Keratinocyte (primary cell): ENCODE results near the gene IRGQ. TPM values are rescaled to one million over a fixed set of nuclear protein-coding genes. Genes with fewer than 3 reads are reported as not detected.
A peak's percentile ranks its signal among the peaks of the same experiment; 100 is the strongest.

Experiments used
- DNase-seq: peaks from one replicate; pipeline ENCODE4 v3.0.0-alpha.2; 2011; ENCODE audit warnings: low read depth, missing footprints, low spot score
- FAIRE-seq: peaks from 2 replicates; lab custom pipeline; 2011; peaks lifted over from hg19 to GRCh38; lab: Jason Lieb, UNC
- H2AFZ ChIP-seq: 2 replicates; pipeline ENCODE4 v1.6.0; 2012; ENCODE audit warnings: low read length, control low read depth, inconsistent platforms; ENCODE audit not compliant: control insufficient read depth
- H3K27ac ChIP-seq: 2 replicates; pipeline ENCODE4 v1.5.1; 2011; ENCODE audit warnings: low read length; ENCODE audit not compliant: control insufficient read depth, insufficient read depth
- H3K27me3 ChIP-seq: 3 replicates; pipeline ENCODE4 v1.6.0; 2011; ENCODE audit warnings: low read length; ENCODE audit not compliant: control insufficient read depth, insufficient read depth; ENCODE audit errors: extremely low read depth
- H3K36me3 ChIP-seq, 2 experiments: 2 replicates in 1 of 2; 3 replicates in 1 of 2; pipeline ENCODE4 v1.5.1; 2011; ENCODE audit warnings: low read length in 2 of 2, mild to moderate bottlenecking in 1 of 2; ENCODE audit not compliant: control insufficient read depth in 2 of 2, insufficient read depth in 2 of 2; ENCODE audit errors: extremely low read depth in 1 of 2
- H3K4me1 ChIP-seq: 3 replicates; pipeline ENCODE4 v1.5.1; 2011; ENCODE audit warnings: low read length; ENCODE audit not compliant: control insufficient read depth, insufficient read depth; ENCODE audit errors: extremely low read depth
- H3K4me2 ChIP-seq: 3 replicates; pipeline ENCODE4 v1.6.0; 2011; ENCODE audit warnings: low read depth, low read length; ENCODE audit not compliant: control insufficient read depth, insufficient read depth; ENCODE audit errors: extremely low read depth
- H3K4me3 ChIP-seq, 3 experiments: fragments of 200-600 bp in 1 of 3; sonication (generic) in 1 of 3; 2 replicates in 2 of 3; 3 replicates in 1 of 3; pipeline ENCODE4 v1.5.1; 2011 to 2016; ENCODE audit warnings: low read length in 3 of 3, mild to moderate bottlenecking in 3 of 3, control low read depth in 2 of 3, inconsistent platforms in 1 of 3, low read depth in 1 of 3, mixed read lengths in 1 of 3, mixed run types in 1 of 3, moderate library complexity in 1 of 3; ENCODE audit not compliant: control insufficient read depth in 2 of 3, insufficient read depth in 2 of 3; ENCODE audit errors: extremely low read depth in 1 of 3
- H3K79me2 ChIP-seq: 2 replicates; pipeline ENCODE4 v1.6.0; 2012; ENCODE audit warnings: low read length; ENCODE audit not compliant: control insufficient read depth, insufficient read depth
- H3K9ac ChIP-seq: 3 replicates; pipeline ENCODE4 v1.6.0; 2011; ENCODE audit warnings: low read length; ENCODE audit not compliant: control insufficient read depth, insufficient read depth; ENCODE audit errors: extremely low read depth
- H3K9me1 ChIP-seq: 3 replicates; pipeline ENCODE4 v1.6.0; 2011; ENCODE audit warnings: low read length; ENCODE audit not compliant: control insufficient read depth, insufficient read depth; ENCODE audit errors: extremely low read depth
- H3K9me3 ChIP-seq: 2 replicates; pipeline ENCODE4 v1.5.1; 2012; ENCODE audit warnings: low read depth, low read length; ENCODE audit not compliant: control insufficient read depth
- H4K20me1 ChIP-seq: 3 replicates; pipeline ENCODE4 v1.6.0; 2011; ENCODE audit warnings: low read length; ENCODE audit not compliant: control insufficient read depth, insufficient read depth; ENCODE audit errors: extremely low read depth
- CTCF ChIP-seq, 3 experiments: IDR thresholded peaks in 1 of 3; conservative IDR thresholded peaks in 1 of 3; optimal IDR thresholded peaks in 1 of 3; 2 replicates in 2 of 3; 3 replicates in 1 of 3; pipeline versions ENCODE3 to v1.5.1; 2011; ENCODE audit warnings: low read length in 3 of 3, mild to moderate bottlenecking in 3 of 3, moderate library complexity in 2 of 3, control low read depth in 1 of 3, inconsistent platforms in 1 of 3; ENCODE audit not compliant: insufficient read depth in 2 of 3; ENCODE audit errors: extremely low read depth in 1 of 3
- EZH2 ChIP-seq: IDR thresholded peaks from one replicate; pipeline ENCODE4 v1.6.1; 2012; ENCODE audit warnings: inconsistent platforms, mild to moderate bottlenecking, low read length, moderate library complexity
- dilution Hi-C: fragments of 300-500 bp; cut with MboI; formaldehyde crosslinking; loops from one replicate; pipeline ENCODE4 v1.7.0; 2020; ENCODE audit warnings: low sequenced_read_pairs; ENCODE audit not compliant: extremely low pct_ligation_motif_present
- polyA plus RNA-seq, 5 experiments: library from polyadenylated mRNA; depleted of rRNA in 3 of 5; stranded (reverse) in 3 of 5; stranded (forward) in 1 of 5; unstranded in 1 of 5; fragments of >200 nt; gene quantifications; 1 replicate in 1 of 5; 2 replicates in 3 of 5; 3 replicates in 1 of 5; pipeline versions ENCODE4 v1.2.1 to v1.2.3, GENCODE V29; 2011 to 2012; ENCODE audit warnings: missing spikeins in 2 of 5, low read depth in 1 of 5, low replicate concordance in 1 of 5

Gene IRGQ
- polyA plus RNA-seq, 1 donor (not counting 4 experiments of a cell fraction or from before 2014, with no cell fraction given): 12.9 TPM

GRCh38 chr19:43634872-43635560 is 39.1 kb upstream of the IRGQ start:
- dilution Hi-C loops: no loop called here
- Histone ChIP-seq H3K27ac (no peak overlapping the region), H3K36me3 (no peaks in the 10 kb centered on the region), H3K4me3 (no peak overlapping the region), H3K9ac (no peak overlapping the region), H3K9me1 (no peaks in the 10 kb centered on the region), H3K79me2 (no peaks in the 10 kb centered on the region), H3K9me3 (no peaks in the 10 kb centered on the region), H4K20me1 (no peaks in the 10 kb centered on the region), H3K4me1 (peaks cover 15% of the 10 kb centered on the region), H3K27me3 (peaks cover 15% of the 10 kb centered on the region), H2AFZ (no peak overlapping the region), H3K4me2 (no peak overlapping the region)
- DNase-seq (no peak), FAIRE-seq (no peak)
- TF ChIP-seq CTCF (optimal IDR thresholded peaks at IDR 0.05 in 1 of 3, IDR thresholded peaks at IDR 0.05 in 1 of 3, conservative IDR thresholded peaks at IDR 0.05 in 1 of 3; ENCODE audit: extremely low read depth in 1 of 3, insufficient read depth in 2 of 3, low read length in 3 of 3) (no peak), EZH2 (no peak)

- H3K79me2 ChIP-seq: no peaks in the 10 kb centered on the region
- FAIRE-seq (no peak), DNase-seq (no peak)
- no peaks in the 10 kb centered on the region for H3K36me3 ChIP-seq
- dilution Hi-C loops: no loop called here
- peak overlapping the region; percentile 77 for H3K4me2 ChIP-seq
- H3K4me1 ChIP-seq: peaks cover 13% of the 10 kb centered on the region
- TF ChIP-seq CTCF (optimal IDR thresholded peaks at IDR 0.05 in 1 of 3, IDR thresholded peaks at IDR 0.05 in 1 of 3, conservative IDR thresholded peaks at IDR 0.05 in 1 of 3; ENCODE audit: extremely low read depth in 1 of 3, insufficient read depth in 2 of 3, low read length in 3 of 3) (no peak), EZH2 (no peak)
- H3K9me1 ChIP-seq: no peaks in the 10 kb centered on the region
- no peak overlapping the region for H3K9ac ChIP-seq
- H4K20me1 ChIP-seq: no peaks in the 10 kb centered on the region
- H3K27me3 ChIP-seq: peaks cover 15% of the 10 kb centered on the region
- peak overlapping the region in 1 of 3 experiments; percentile 44 for H3K4me3 ChIP-seq
- no peaks in the 10 kb centered on the region for H3K9me3 ChIP-seq
- H2AFZ ChIP-seq: no peak overlapping the region
- no peak overlapping the region for H3K27ac ChIP-seq
Observed at GRCh38 chr19:43634506-43634871, 38.6 kb upstream of the IRGQ start.
